ENCODE measurements around the gene SURF6. TPM values are rescaled to one million over a fixed set of nuclear protein-coding genes. Genes with fewer than 3 reads are reported as not detected.

Gene SURF6
- total and polyA plus RNA-seq, 2 experiments from 2014 or later: 20.2 to 24.3 TPM

Small RNAs within 50 kb of the gene (small RNA-seq; reads per million reads assigned to genes)
- gene RF00019 (not detected), gene SNORD24 (not detected), gene SNORD36A (not detected), gene SNORD36B (not detected), gene SNORD36C (not detected)

Other genes starting within 250 kb of the SURF6 start
- 26.9 and 30.9 TPM in 2 replicates for gene RALGDS, start 214.9 kb downstream of the SURF6 start, total RNA-seq
- 48.0 and 51.7 TPM in 2 replicates for gene RALGDS, start 214.9 kb downstream of the SURF6 start, polyA plus RNA-seq
- 10.1 and 15.5 TPM in 2 replicates for gene GBGT1, start 172.3 kb downstream of the SURF6 start, total RNA-seq
- gene GBGT1, start 172.3 kb downstream of the SURF6 start, polyA plus RNA-seq: 4.0 and 5.8 TPM in 2 replicates
- not detected in 2 replicates for gene OBP2B, start 126.9 kb downstream of the SURF6 start, total RNA-seq
- not detected in 2 replicates for gene OBP2B, start 126.9 kb downstream of the SURF6 start, polyA plus RNA-seq
- gene ABO, start 61.0 kb downstream of the SURF6 start, total RNA-seq: 3.4 and 4.8 TPM in 2 replicates
- gene ABO, start 61.0 kb downstream of the SURF6 start, polyA plus RNA-seq: 9.5 and 15.7 TPM in 2 replicates
- gene MED22, start 11.9 kb upstream of the SURF6 start, total RNA-seq: 15.3 and 18.8 TPM in 2 replicates
- gene MED22, start 11.9 kb upstream of the SURF6 start, polyA plus RNA-seq: 18.7 and 23.4 TPM in 2 replicates
- 2,138 and 2,226 TPM in 2 replicates for gene RPL7A, start 12.0 kb upstream of the SURF6 start, total RNA-seq
- 377 and 404 TPM in 2 replicates for gene RPL7A, start 12.0 kb upstream of the SURF6 start, polyA plus RNA-seq
- 33.9 and 37.4 TPM in 2 replicates for gene SURF1, start 20.3 kb upstream of the SURF6 start, total RNA-seq
- gene SURF1, start 20.3 kb upstream of the SURF6 start, polyA plus RNA-seq: 76.5 and 83.9 TPM in 2 replicates
- gene SURF2, start 20.4 kb upstream of the SURF6 start, total RNA-seq: 13.2 and 13.6 TPM in 2 replicates
- 22.9 and 25.5 TPM in 2 replicates for gene SURF2, start 20.4 kb upstream of the SURF6 start, polyA plus RNA-seq
- gene SURF4, start 39.9 kb upstream of the SURF6 start, total RNA-seq: 354 and 374 TPM in 2 replicates
- gene SURF4, start 39.9 kb upstream of the SURF6 start, polyA plus RNA-seq: 294 and 360 TPM in 2 replicates
- 0.10 and 0.48 TPM in 2 replicates for gene STKLD1, start 40.2 kb upstream of the SURF6 start, total RNA-seq
- gene STKLD1, start 40.2 kb upstream of the SURF6 start, polyA plus RNA-seq: 1.6 and 2.5 TPM in 2 replicates
- gene REXO4, start 81.8 kb upstream of the SURF6 start, total RNA-seq: 16.6 and 19.4 TPM in 2 replicates
- gene REXO4, start 81.8 kb upstream of the SURF6 start, polyA plus RNA-seq: 17.2 and 18.0 TPM in 2 replicates
- gene ADAMTS13, start 86.2 kb upstream of the SURF6 start, total RNA-seq: 1.5 and 6.8 TPM in 2 replicates
- 6.5 and 11.4 TPM in 2 replicates for gene ADAMTS13, start 86.2 kb upstream of the SURF6 start, polyA plus RNA-seq
- gene CACFD1, start 123.8 kb upstream of the SURF6 start, total RNA-seq: 31.5 and 37.8 TPM in 2 replicates
- 49.2 and 50.4 TPM in 2 replicates for gene CACFD1, start 123.8 kb upstream of the SURF6 start, polyA plus RNA-seq
- 5.7 and 7.3 TPM in 2 replicates for gene SLC2A6, start 142.9 kb upstream of the SURF6 start, total RNA-seq
- gene SLC2A6, start 142.9 kb upstream of the SURF6 start, polyA plus RNA-seq: 10.6 and 14.8 TPM in 2 replicates
- not detected in 2 replicates for gene MYMK, start 188.8 kb upstream of the SURF6 start, total RNA-seq
- 0.91 and 1.3 TPM in 2 replicates for gene MYMK, start 188.8 kb upstream of the SURF6 start, polyA plus RNA-seq
- gene ADAMTSL2, start 198.5 kb upstream of the SURF6 start, total RNA-seq: 2.2 and 2.7 TPM in 2 replicates
- gene ADAMTSL2, start 198.5 kb upstream of the SURF6 start, polyA plus RNA-seq: 1.5 and 2.3 TPM in 2 replicates